ENCODE results near the gene RBM19. TPM values are rescaled to one million over a fixed set of nuclear protein-coding genes. Genes with fewer than 3 reads are reported as not detected.
A peak's percentile ranks its signal among the peaks of the same experiment; 100 is the strongest.

RBM19 gene
- total and polyA plus RNA-seq, 2 donors (not counting 1 experiment from before 2014, with no cell fraction given): 10.5 to 16.5 TPM

- Histone ChIP-seq H2AFZ (ENCODE audit: low read length) (no peak overlapping the region), H3K27ac (ENCODE audit: insufficient read depth, low read length) (no peak overlapping the region)
These were observed 102.7 kb downstream of the RBM19 start for GRCh38 chr12:113863455-113863845.

GRCh38 chr12:113862590-113863454, 103.3 kb downstream of the RBM19 start:
- no peaks in the 10 kb centered on the region for H4K20me1 ChIP-seq (ENCODE audit: control insufficient read depth, extremely low read depth, insufficient read depth, low read length)
- H3K9ac ChIP-seq (ENCODE audit: insufficient read depth, low read length): no peak overlapping the region
- H3K4me3 ChIP-seq (replicated peaks in 1 of 4; ENCODE audit: control extremely low read depth in 1 of 4, insufficient read depth in 1 of 4, low read depth in 3 of 4, low read length in 4 of 4): no peak overlapping the region

More at GRCh38 chr12:113863455-113863845, 102.7 kb downstream of the RBM19 start:
- no peak overlapping the region for H3K4me3 ChIP-seq (replicated peaks in 1 of 4; ENCODE audit: control extremely low read depth in 1 of 4, insufficient read depth in 1 of 4, low read depth in 3 of 4, low read length in 4 of 4)
- no peaks in the 10 kb centered on the region for H4K20me1 ChIP-seq (ENCODE audit: control insufficient read depth, extremely low read depth, insufficient read depth, low read length)
- H3K4me2 ChIP-seq (ENCODE audit: extremely low read depth, insufficient read depth, low read length): no peak overlapping the region
- no peaks in the 10 kb centered on the region for H3K4me1 ChIP-seq (ENCODE audit: control insufficient read depth, extremely low read depth, insufficient read depth, low read length)
- no peaks in the 10 kb centered on the region for H3K27me3 ChIP-seq (ENCODE audit: control insufficient read depth, insufficient read depth, low read length)
- no peaks in the 10 kb centered on the region for H3K79me2 ChIP-seq (ENCODE audit: control insufficient read depth, insufficient read depth, low read length)
- peak in 1 of 2 donors; percentile 70 for DNase-seq (ENCODE audit: low read depth in 2 of 2)
- TF ChIP-seq EZH2 (IDR thresholded peaks at IDR 0.05; ENCODE audit: low read length, missing control alignments) (no peak), CTCF (conservative IDR thresholded peaks at IDR 0.05 in 1 of 2, IDR thresholded peaks at IDR 0.05 in 1 of 2; ENCODE audit: low read depth in 1 of 2, low read length in 2 of 2) (no peak)
- H3K36me3 ChIP-seq (ENCODE audit: control insufficient read depth, insufficient read depth, low read length): no peaks in the 10 kb centered on the region
- no peak overlapping the region for H3K9ac ChIP-seq (ENCODE audit: insufficient read depth, low read length)
- no peaks in the 10 kb centered on the region for H3K9me3 ChIP-seq (ENCODE audit: control insufficient read depth, insufficient read depth, low read depth, low read length)

More at GRCh38 chr12:113862590-113863454, 103.3 kb downstream of the RBM19 start:
- H3K79me2 ChIP-seq (ENCODE audit: control insufficient read depth, insufficient read depth, low read length): no peaks in the 10 kb centered on the region
- DNase-seq (ENCODE audit: low read depth in 2 of 2): peak; percentile 87 to 94
- no peak overlapping the region for H3K27ac ChIP-seq (ENCODE audit: insufficient read depth, low read length)
- H3K9me3 ChIP-seq (ENCODE audit: control insufficient read depth, insufficient read depth, low read depth, low read length): no peaks in the 10 kb centered on the region
- H3K27me3 ChIP-seq (ENCODE audit: control insufficient read depth, insufficient read depth, low read length): no peaks in the 10 kb centered on the region
- TF ChIP-seq EZH2 (IDR thresholded peaks at IDR 0.05; ENCODE audit: low read length, missing control alignments) (no peak), CTCF (conservative IDR thresholded peaks at IDR 0.05 in 1 of 2, IDR thresholded peaks at IDR 0.05 in 1 of 2; ENCODE audit: low read depth in 1 of 2, low read length in 2 of 2) (no peak)
- H3K36me3 ChIP-seq (ENCODE audit: control insufficient read depth, insufficient read depth, low read length): no peaks in the 10 kb centered on the region
- no peak overlapping the region for H2AFZ ChIP-seq (ENCODE audit: low read length)
- no peaks in the 10 kb centered on the region for H3K4me1 ChIP-seq (ENCODE audit: control insufficient read depth, extremely low read depth, insufficient read depth, low read length)
- H3K4me2 ChIP-seq (ENCODE audit: extremely low read depth, insufficient read depth, low read length): no peak overlapping the region
